GM19452 (cell line): Measurements from ENCODE around the gene UGP2.
"Not testable (repeated sequence)": the region's sequence is repeated elsewhere in the genome, so short reads cannot be mapped to it uniquely, and the experiment has no call there.

Experiments
- ATAC-seq: cut with Tn5 transposase; IDR thresholded peaks from one replicate; pipeline ENCODE4 v1.9.1; 2021; ENCODE audit not compliant: unreplicated experiment

Gene UGP2

GRCh38 chr2:63840081-63840784 lies 1.5 kb upstream of the UGP2 start:
- ATAC-seq: peak; percentile 40

DNA sequence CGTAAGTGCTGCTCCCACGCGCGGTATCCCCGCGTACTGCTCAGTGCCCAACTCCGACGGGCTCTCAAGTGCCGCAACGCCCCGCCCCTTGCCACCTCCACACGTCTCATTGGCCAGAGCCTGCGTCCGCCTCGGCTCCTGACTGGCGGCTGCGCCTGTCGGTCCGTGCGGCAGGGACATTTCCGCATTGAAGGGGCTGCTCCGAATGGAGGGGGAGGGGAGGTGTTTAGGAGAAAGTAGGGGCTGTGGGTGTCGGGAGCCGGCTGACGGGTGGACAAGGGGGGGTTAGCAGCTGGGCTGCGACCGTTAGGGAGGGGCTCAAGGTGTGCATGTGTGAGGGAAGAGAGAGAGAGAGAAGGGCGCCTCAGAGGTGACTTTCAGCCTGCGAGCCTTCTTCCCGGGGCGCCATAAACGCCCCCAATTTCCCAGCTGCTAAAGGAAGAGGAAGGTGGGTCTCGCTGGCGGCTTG lies 877 bp upstream of the UGP2 start:
- ATAC-seq: peak; percentile 93

- no peak for ATAC-seq
Measured at GRCh38 chr2:63842149-63843061, 709 bp downstream of the UGP2 start.

DNA sequence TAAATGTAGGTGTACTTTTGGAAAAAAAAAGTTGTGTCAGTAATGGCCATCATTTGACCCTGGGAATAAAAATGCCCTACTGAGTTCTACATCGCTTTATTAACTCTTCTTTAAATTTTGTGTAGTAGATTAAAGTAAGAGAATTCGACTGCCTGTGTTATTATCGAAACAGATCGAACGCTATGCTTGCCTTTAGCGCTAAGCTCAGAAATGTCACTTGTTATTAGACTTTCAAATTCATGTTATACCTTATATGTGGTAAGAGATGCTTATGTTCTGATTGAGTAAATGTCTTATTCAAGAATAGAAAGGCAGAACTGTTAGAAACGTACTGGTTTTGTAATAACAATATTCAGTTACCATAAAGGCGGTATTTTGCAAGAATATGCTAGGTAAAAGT lies 1.4 kb downstream of the UGP2 start:
- no peak for ATAC-seq

- ATAC-seq: no peak
Measured at GRCh38 chr2:63843791-63844190, 2.1 kb downstream of the UGP2 start.

- no peak for ATAC-seq
Measured at GRCh38 chr2:63844616-63845015, 2.9 kb downstream of the UGP2 start.

- ATAC-seq: no peak
Measured at GRCh38 chr2:63845866-63846265, 4.2 kb downstream of the UGP2 start.

GRCh38 chr2:63846487-63846886 lies 4.8 kb downstream of the UGP2 start:
- ATAC-seq: no peak

- not testable (repeated sequence) for ATAC-seq
Measured at GRCh38 chr2:63847571-63847970, 5.9 kb downstream of the UGP2 start.

GRCh38 chr2:63849381-63850203 lies 7.9 kb downstream of the UGP2 start:
- no peak for ATAC-seq

DNA sequence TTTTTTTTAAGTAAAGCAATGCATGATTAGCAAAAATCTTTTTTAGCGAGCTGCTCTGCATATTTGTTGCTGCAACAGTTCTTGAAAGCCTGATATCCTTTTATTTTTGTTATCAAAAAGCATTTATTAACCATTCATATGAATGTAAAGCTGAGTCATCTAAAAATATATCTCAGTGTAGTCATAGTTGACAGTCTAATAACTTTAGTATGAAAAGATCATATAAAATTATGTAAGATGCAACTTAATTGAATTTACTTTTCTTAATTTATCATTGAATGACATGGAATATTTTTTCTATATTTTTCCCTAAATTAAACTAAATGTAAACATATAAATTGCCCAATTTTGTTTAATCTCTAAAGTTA lies 8.5 kb downstream of the UGP2 start:
- no peak for ATAC-seq

DNA sequence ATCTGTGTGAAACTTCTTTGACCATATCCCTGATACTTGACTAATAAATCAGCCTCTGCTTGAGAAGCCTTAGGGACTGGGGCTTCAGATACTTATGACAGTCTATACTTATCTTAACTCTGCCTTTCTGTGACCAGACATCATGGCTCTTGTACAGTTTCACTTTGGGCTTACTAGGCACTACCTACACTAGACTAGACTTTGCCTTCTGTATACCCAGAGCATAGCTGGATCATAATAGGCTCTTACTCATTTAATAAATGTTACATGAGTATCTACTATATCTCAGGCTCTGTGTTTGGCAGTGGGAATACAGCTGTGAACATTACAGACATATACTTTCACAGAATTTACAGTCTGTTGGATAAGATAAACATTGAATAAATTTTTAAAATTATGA lies 9.0 kb downstream of the UGP2 start:
- ATAC-seq: no peak

DNA sequence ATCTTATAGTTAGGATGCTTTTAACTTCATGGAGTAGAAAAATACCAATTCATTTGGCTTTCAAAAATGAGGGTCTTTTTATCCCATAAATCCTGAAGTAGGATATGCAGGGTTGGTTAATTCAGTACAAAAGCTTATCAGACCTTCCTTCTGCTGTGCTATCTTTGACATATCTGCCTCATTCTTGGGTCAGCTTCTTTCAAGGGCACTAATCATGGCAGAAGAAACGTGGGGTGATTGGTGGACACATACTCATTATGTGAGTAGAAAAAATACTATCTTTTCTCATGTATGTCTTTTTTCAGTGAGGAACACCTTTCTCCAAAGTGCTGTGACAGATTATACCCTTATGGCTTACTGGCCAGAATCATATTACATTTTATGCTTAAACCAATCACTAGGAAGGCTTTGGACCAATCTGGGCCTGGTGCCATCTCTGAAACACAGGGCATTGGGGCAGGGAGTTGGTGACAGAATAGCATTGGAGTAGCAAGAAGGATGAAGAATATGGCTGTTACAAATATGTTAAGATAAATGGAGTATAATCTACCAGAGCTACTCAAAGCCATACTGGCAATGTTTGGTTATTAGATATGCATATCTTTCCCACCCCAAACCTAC lies 10.1 kb downstream of the UGP2 start:
- ATAC-seq: no peak

GRCh38 chr2:63853527-63854310 lies 12.0 kb downstream of the UGP2 start:
- ATAC-seq: no peak

GRCh38 chr2:63855418-63856302 lies 14.0 kb downstream of the UGP2 start:
- ATAC-seq: no peak

- no peak for ATAC-seq
Measured at GRCh38 chr2:63856303-63856603, 14.6 kb downstream of the UGP2 start.

GRCh38 chr2:63858291-63858690 lies 16.6 kb downstream of the UGP2 start:
- ATAC-seq: no peak

GRCh38 chr2:63861220-63861822 lies 19.6 kb downstream of the UGP2 start:
- no peak for ATAC-seq

DNA sequence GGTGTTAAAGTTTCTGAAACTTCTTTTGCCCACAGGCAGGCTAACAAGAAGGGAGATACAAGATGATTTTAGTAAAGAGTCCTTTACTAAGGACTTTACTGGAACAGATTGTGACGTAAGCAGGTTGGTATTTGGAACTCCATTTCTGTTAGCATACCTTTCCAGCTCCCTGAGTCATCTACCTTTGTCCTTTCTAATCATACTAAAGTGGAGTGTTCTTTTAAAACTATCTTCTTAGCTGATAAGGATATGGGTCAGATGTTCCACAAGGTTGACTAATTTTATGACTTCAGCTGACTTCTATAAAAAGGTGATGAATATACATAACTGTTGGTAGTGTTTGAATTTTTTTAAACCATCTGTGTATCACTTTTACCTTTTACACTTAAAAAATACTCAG lies 21.1 kb downstream of the UGP2 start:
- ATAC-seq: no peak
